K562 (cell line): ENCODE results near the gene SLC25A42. TPM values are rescaled to one million over a fixed set of nuclear protein-coding genes. Genes with fewer than 3 reads are reported as not detected.
A peak's percentile ranks its signal among the peaks of the same experiment; 100 is the strongest.

ENCODE experiments used
- CC2D1A ChIP-seq: fragments of 450-650 bp; IDR thresholded peaks from 2 replicates; pipeline ENCODE4 v1.6.1; 2017; ENCODE audit warnings: mild to moderate bottlenecking
- JUND ChIP-seq, 2 experiments: IDR thresholded peaks; 2 replicates in 1 of 2; 3 replicates in 1 of 2; pipeline ENCODE4 v1.6.1; 2011; ENCODE audit warnings: borderline replicate concordance in 2 of 2, low read depth in 2 of 2, low read length in 2 of 2, improper control_type of control experiment in 1 of 2, missing biosample characterization in 1 of 2, missing genetic modification characterization in 1 of 2, missing genetic modification reagents in 1 of 2
- KAT2B ChIP-seq: IDR thresholded peaks from one replicate; pipeline ENCODE4 v1.6.1; 2012; ENCODE audit warnings: low read depth, mild to moderate bottlenecking, control low read depth, inconsistent platforms, low read length, moderate library complexity
- MCM7 ChIP-seq, 2 experiments: fragments of 450-650 bp; IDR thresholded peaks; 2 replicates each; pipeline ENCODE4 v1.6.1; 2016 to 2018
- NCOA2 ChIP-seq, 2 experiments: fragments of 450-650 bp; IDR thresholded peaks; 2 replicates each; pipeline ENCODE4 v1.6.1; 2018; ENCODE audit warnings: mild to moderate bottlenecking in 2 of 2, moderate library complexity in 1 of 2; ENCODE audit not compliant: partially characterized antibody in 2 of 2
- NR2C1 ChIP-seq, 2 experiments: fragments of 450-650 bp; IDR thresholded peaks; 2 replicates each; pipeline ENCODE4 v1.6.1; 2017; ENCODE audit warnings: mild to moderate bottlenecking in 2 of 2, antibody characterized with exemption in 1 of 2, inconsistent platforms in 1 of 2, missing compliant biosample characterization in 1 of 2, missing genetic modification characterization in 1 of 2
- STAT5A ChIP-seq: IDR thresholded peaks from 2 replicates; pipeline ENCODE4 v1.6.1; 2012; ENCODE audit warnings: low read length, inconsistent platforms, borderline replicate concordance
- TAF15 ChIP-seq: fragments of 200-400 bp; formaldehyde crosslinking; IDR thresholded peaks from 2 replicates; pipeline ENCODE4 v1.6.1; 2017; ENCODE audit warnings: mild to moderate bottlenecking, low read depth, low read length, moderate library complexity
- ZFPM2 ChIP-seq: fragments of 250-450 bp; sonication (Bioruptor Pico); IDR thresholded peaks from 2 replicates; pipeline ENCODE4 v1.5.1; 2022; ENCODE audit warnings: mild to moderate bottlenecking
- ZNF140 ChIP-seq: fragments of 250-450 bp; sonication (Bioruptor Pico); IDR thresholded peaks from 2 replicates; pipeline ENCODE4 v1.8.0; 2021; ENCODE audit warnings: moderate library complexity, mild to moderate bottlenecking, inconsistent platforms
- ZNF282 ChIP-seq: sonication (generic); formaldehyde crosslinking; IDR thresholded peaks from 2 replicates; pipeline ENCODE4 v1.8.1; 2023; ENCODE audit warnings: missing genetic modification reagents
- ZNF561 ChIP-seq: fragments of 450-650 bp; formaldehyde crosslinking; conservative IDR thresholded peaks from 2 replicates; pipeline ENCODE4 v1.4.0; 2020; ENCODE audit warnings: mild to moderate bottlenecking, moderate library complexity
- polyA plus RNA-seq, 8 experiments: library from polyadenylated mRNA; depleted of rRNA in 4 of 8; stranded (reverse) in 5 of 8; unstranded in 3 of 8; fragments of >200 nt; fragmentation: Nextera tagmentation in 2 of 8; fragmentation: Illumina TruSeq in 1 of 8; extraction: Ambion mirVana in 2 of 8; extraction: Trizol in 1 of 8; gene quantifications; 2 replicates each; pipeline versions ENCODE4 v1.2.1 to v1.2.3, GENCODE V29; 2011 to 2014; ENCODE audit warnings: inconsistent platforms in 1 of 8, missing spikeins in 1 of 8
- total RNA-seq, 7 experiments: library from RNA; depleted of rRNA in 6 of 7; stranded (reverse); fragments of >200 nt in 6 of 7; fragmentation: Illumina TruSeq in 2 of 7; extraction: Trizol in 2 of 7; gene quantifications; 2 replicates each; pipeline versions ENCODE4 v1.2.1 to v1.2.3, GENCODE V29; 2011 to 2021; ENCODE audit warnings: low replicate concordance in 1 of 7
- TF ChIP-seq, protein P1 (sequence below): sonication (generic); formaldehyde crosslinking; IDR thresholded peaks from 2 replicates; pipeline ENCODE4 v1.8.0; 2022; ENCODE audit warnings: missing genetic modification reagents, mild to moderate bottlenecking, borderline replicate concordance
- TF ChIP-seq, protein P2 (sequence below): fragments of 250-450 bp; sonication (Bioruptor Pico); IDR thresholded peaks from 2 replicates; pipeline ENCODE4 v1.5.0; 2020; ENCODE audit warnings: mild to moderate bottlenecking
- TF ChIP-seq, protein P3 (sequence below): fragments of 250-450 bp; sonication (Bioruptor Pico); IDR thresholded peaks from 2 replicates; pipeline ENCODE4 v1.5.0; 2021; ENCODE audit warnings: mild to moderate bottlenecking, moderate library complexity
- TF ChIP-seq, protein P4 (sequence below): sonication (generic); formaldehyde crosslinking; IDR thresholded peaks from 2 replicates; pipeline ENCODE4 v1.8.0; 2022; ENCODE audit warnings: mild to moderate bottlenecking, low read depth, missing genetic modification reagents
- TF ChIP-seq, protein P5 (sequence below): fragments of 250-450 bp; sonication (Bioruptor Pico); IDR thresholded peaks from 2 replicates; pipeline ENCODE4 v1.5.0; 2021; ENCODE audit warnings: mild to moderate bottlenecking, borderline replicate concordance

SLC25A42 gene
- total and polyA plus RNA-seq, 9 of the 15 experiments (the other 6 are each of a cell fraction or from before 2014, with no cell fraction given) = 0.59 to 32.2 (median 14.1) TPM

DNA sequence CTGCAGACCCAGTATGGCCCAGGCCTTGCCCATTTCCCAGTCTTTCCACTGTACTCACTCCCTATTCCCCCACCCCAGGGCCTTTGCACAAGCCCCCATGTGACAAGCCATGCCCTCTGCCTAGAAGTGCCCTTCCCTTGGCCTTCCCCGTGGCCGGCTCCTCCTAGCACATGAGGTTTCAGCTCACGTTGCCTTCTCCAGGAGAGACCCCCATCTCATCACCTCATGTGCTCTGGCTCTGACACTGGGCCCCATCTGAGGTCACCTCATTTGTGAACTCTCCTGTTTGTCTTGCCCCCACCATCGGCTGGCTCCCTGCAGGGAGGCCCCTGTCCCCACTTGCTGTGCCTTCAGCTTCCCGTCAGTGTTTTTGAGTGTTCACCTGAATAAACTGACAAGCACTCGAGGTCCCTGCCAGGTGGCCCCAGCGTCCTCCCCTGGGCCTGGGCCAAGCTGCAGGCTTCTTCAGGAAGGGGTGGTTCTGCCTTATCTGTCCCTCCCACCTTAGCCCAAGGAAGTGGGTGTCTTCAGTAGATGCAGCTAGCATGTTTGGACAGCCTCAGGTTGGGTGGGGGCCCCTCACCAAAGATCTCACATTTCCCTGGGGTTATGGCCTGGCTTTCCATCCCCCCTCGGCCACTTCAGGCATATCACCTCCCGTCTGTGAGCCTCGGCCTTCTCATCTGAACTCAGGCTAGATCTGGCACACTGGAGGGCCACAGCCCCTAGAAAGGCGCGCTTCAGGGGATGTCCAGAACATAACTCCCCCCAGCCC, 3.8 kb upstream of the SLC25A42 start (continued):
- TF ChIP-seq STAT5A = peak; percentile 93
- no peak for TF ChIP-seq ZNF140
- TF ChIP-seq, protein P1, sequence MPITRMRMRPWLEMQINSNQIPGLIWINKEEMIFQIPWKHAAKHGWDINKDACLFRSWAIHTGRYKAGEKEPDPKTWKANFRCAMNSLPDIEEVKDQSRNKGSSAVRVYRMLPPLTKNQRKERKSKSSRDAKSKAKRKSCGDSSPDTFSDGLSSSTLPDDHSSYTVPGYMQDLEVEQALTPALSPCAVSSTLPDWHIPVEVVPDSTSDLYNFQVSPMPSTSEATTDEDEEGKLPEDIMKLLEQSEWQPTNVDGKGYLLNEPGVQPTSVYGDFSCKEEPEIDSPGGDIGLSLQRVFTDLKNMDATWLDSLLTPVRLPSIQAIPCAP (CRISPR knock-in tag) = no peak
- TF ChIP-seq, protein P2, sequence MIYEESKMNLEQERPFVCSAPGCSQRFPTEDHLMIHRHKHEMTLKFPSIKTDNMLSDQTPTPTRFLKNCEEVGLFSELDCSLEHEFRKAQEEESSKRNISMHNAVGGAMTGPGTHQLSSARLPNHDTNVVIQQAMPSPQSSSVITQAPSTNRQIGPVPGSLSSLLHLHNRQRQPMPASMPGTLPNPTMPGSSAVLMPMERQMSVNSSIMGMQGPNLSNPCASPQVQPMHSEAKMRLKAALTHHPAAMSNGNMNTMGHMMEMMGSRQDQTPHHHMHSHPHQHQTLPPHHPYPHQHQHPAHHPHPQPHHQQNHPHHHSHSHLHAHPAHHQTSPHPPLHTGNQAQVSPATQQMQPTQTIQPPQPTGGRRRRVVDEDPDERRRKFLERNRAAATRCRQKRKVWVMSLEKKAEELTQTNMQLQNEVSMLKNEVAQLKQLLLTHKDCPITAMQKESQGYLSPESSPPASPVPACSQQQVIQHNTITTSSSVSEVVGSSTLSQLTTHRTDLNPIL (CRISPR knock-in tag) = no peak
- TF ChIP-seq ZFPM2 (CRISPR knock-in tag) = no peak
- TF ChIP-seq CC2D1A = peak; percentile 95; the same call in 1 of the 2 replicates
- TF ChIP-seq, protein P3, sequence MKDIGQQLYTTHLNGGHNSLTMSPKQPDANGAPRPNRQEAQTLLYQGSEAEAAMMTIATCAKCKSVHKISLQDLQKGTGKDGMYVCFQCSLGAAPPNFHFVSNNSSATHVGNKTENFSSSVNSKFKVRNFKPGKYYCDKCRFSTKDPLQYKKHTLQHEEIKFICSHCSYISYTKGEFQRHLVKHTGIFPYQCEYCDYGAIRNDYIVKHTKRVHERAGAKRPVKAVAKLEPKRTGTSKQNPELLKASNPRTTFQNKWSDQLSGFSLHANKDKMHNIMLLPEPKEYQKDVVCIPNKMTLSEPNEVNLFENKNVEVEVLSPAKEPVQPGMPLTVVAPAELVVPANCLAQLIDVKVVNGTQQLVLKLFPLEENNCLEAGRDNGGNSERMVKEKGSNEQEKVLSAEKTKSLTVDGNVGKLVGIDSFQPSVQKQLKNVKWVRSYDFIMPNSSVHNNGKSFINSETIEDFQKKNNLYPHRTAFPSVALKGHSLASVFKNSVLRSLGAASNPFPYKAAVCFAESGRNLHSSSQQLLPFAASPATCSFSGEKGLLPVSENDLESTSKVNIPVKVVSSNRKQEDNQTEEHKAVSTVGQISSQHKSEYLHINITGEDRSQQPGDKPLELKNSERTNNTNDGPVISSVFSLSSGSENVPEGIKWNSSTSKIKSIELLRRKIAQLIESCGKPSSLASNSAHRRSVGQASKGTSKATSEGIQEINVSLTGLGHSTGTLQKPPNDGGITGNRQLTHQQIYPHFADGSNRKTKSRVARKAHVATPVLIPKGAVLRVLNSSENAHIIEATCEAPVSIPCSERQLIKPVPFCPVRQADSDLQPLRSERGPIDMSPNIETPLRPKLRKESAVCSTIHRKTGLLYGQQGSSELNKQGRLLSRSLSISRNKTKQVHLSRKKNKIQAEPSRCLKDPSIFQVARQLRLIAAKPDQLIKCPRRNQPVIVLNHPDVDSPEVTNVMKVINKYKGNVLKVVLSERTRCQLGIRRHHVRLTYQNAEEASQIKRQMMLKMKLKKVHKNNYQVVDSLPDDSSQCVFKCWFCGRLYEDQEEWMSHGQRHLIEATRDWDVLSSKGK (CRISPR knock-in tag) = no peak
- TF ChIP-seq ZNF561 (CRISPR knock-in tag) = no peak
- TF ChIP-seq NR2C1 (IDR thresholded peaks at IDR 0.05) = 0 out of 2 replicates have a peak, but pooled peaks have one; percentile 15
- TF ChIP-seq NR2C1 (tag; IDR thresholded peaks at IDR 0.05) = peak; percentile 42; the same call in 1 of the 2 replicates
- TF ChIP-seq NCOA2 (IDR thresholded peaks at IDR 0.05; ENCODE audit: partially characterized antibody in 2 of 2) = no peak
- no peak for TF ChIP-seq ZNF282 (CRISPR knock-in tag)
- TF ChIP-seq, protein P4, sequence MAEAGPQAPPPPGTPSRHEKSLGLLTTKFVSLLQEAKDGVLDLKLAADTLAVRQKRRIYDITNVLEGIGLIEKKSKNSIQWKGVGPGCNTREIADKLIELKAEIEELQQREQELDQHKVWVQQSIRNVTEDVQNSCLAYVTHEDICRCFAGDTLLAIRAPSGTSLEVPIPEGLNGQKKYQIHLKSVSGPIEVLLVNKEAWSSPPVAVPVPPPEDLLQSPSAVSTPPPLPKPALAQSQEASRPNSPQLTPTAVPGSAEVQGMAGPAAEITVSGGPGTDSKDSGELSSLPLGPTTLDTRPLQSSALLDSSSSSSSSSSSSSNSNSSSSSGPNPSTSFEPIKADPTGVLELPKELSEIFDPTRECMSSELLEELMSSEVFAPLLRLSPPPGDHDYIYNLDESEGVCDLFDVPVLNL (CRISPR knock-in tag) = no peak
- TF ChIP-seq JUND (IDR thresholded peaks at IDR 0.05; ENCODE audit: borderline replicate concordance, low read depth, low read length) = peak; percentile 73
- peak; percentile 62; the same call in 1 of the 3 replicates for TF ChIP-seq JUND (tag; IDR thresholded peaks at IDR 0.05; ENCODE audit: borderline replicate concordance, low read depth, low read length)
- no peak for TF ChIP-seq TAF15
- TF ChIP-seq, protein P5, sequence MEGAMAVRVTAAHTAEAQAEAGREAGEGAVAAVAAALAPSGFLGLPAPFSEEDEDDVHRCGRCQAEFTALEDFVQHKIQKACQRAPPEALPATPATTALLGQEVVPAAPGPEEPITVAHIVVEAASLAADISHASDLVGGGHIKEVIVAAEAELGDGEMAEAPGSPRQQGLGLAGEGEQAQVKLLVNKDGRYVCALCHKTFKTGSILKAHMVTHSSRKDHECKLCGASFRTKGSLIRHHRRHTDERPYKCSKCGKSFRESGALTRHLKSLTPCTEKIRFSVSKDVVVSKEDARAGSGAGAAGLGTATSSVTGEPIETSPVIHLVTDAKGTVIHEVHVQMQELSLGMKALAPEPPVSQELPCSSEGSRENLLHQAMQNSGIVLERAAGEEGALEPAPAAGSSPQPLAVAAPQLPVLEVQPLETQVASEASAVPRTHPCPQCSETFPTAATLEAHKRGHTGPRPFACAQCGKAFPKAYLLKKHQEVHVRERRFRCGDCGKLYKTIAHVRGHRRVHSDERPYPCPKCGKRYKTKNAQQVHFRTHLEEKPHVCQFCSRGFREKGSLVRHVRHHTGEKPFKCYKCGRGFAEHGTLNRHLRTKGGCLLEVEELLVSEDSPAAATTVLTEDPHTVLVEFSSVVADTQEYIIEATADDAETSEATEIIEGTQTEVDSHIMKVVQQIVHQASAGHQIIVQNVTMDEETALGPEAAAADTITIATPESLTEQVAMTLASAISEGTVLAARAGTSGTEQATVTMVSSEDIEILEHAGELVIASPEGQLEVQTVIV (CRISPR knock-in tag) = no peak
- TF ChIP-seq MCM7 (IDR thresholded peaks at IDR 0.05) = no peak
- no peak for TF ChIP-seq KAT2B
